ENCODE measurements around the gene SV2C. TPM values are rescaled to one million over a fixed set of nuclear protein-coding genes. Genes with fewer than 3 reads are reported as not detected.

Gene SV2C
- total and polyA plus RNA-seq, 4 donors: under 0.01 to 0.04 (median 0.03) TPM; not detected in 1

- peak overlapping the region; percentile 77 to 84 (median 82) for H3K4me3 ChIP-seq (ENCODE audit: low read depth in 1 of 3, low read length in 3 of 3)
Observed at GRCh38 chr5:76402251-76402885, 319.2 kb downstream of the SV2C start.

GRCh38 chr5:76402886-76403765 lies 319.9 kb downstream of the SV2C start, which contains the start of gene IQGAP2:
Gene IQGAP2 (plus strand): TSS chr5:76403285. CDS start chr5:76403546, 261 bp downstream.
- no peaks in the 10 kb centered on the region for H3K9me3 ChIP-seq (ENCODE audit: control insufficient read depth in 4 of 4, low read length in 3 of 4)
- no peaks in the 10 kb centered on the region for H3K36me3 ChIP-seq (ENCODE audit: control insufficient read depth in 4 of 4, insufficient read depth in 3 of 4, low read depth in 1 of 4, low read length in 3 of 4)
- TF ChIP-seq RAD21 (IDR thresholded peaks at IDR 0.05) (peak; percentile 78 to 83), REST (IDR thresholded peaks at IDR 0.05) (no peak), JUND (IDR thresholded peaks at IDR 0.05) (no peak), HNF4G (IDR thresholded peaks at IDR 0.05) (no peak), NR2F2 (IDR thresholded peaks at IDR 0.05) (no peak), HNF4A (conservative IDR thresholded peaks at IDR 0.05) (no peak), ATF3 (IDR thresholded peaks at IDR 0.05) (no peak), YY1 (IDR thresholded peaks at IDR 0.05) (no peak), EGR1 (IDR thresholded peaks at IDR 0.05; ENCODE audit: low read depth in 2 of 2) (no peak), FOXA1 (IDR thresholded peaks at IDR 0.05) (no peak), ZBTB33 (IDR thresholded peaks at IDR 0.05) (no peak), CTCF (IDR thresholded peaks at IDR 0.05; ENCODE audit: low read depth, low read length, missing input control) (peak; percentile 75), TAF1 (conservative IDR thresholded peaks at IDR 0.05) (peak; percentile 40), MAX (IDR thresholded peaks at IDR 0.05) (no peak), GABPA (IDR thresholded peaks at IDR 0.05 in 1 of 2, conservative IDR thresholded peaks at IDR 0.05 in 1 of 2) (no peak), SP1 (IDR thresholded peaks at IDR 0.05) (no peak), RXRA (IDR thresholded peaks at IDR 0.05) (no peak), FOXA2 (IDR thresholded peaks at IDR 0.05) (no peak)
- peak; percentile 87 for DNase-seq (ENCODE audit: low spot score)
- peak within 1 kb of the TSS; percentile 57 to 85 for H3K9ac ChIP-seq (ENCODE audit: low read depth in 1 of 2, low read length in 2 of 2)
- peak within 1 kb of the TSS; percentile 79 to 84 (median 82) for H3K4me3 ChIP-seq (ENCODE audit: low read depth in 1 of 3, low read length in 3 of 3)
- WGBS: under 1% methylated on average over 92 of the region's 92 CpGs
- no peaks in the 10 kb centered on the region for H3K27me3 ChIP-seq (ENCODE audit: control insufficient read depth in 4 of 4, insufficient read depth in 4 of 4, low read length in 3 of 4)
- peak within 1 kb of the TSS; percentile 94 to 95 for H3K27ac ChIP-seq (ENCODE audit: low read depth in 1 of 2, low read length in 2 of 2)
- peaks cover 3 to 41% (median 30%) of the 10 kb centered on the region in 4 donors for H3K4me1 ChIP-seq (ENCODE audit: control insufficient read depth in 4 of 4, insufficient read depth in 4 of 4, low read length in 3 of 4)

More at GRCh38 chr5:76402251-76402885, 319.2 kb downstream of the SV2C start:
- Histone ChIP-seq H3K27ac (ENCODE audit: low read depth in 1 of 2, low read length in 2 of 2) (peak overlapping the region; percentile 94 to 95), H3K36me3 (ENCODE audit: control insufficient read depth in 4 of 4, insufficient read depth in 3 of 4, low read depth in 1 of 4, low read length in 3 of 4) (no peaks in the 10 kb centered on the region), H3K4me1 (ENCODE audit: control insufficient read depth in 4 of 4, insufficient read depth in 4 of 4, low read length in 3 of 4) (peaks cover 3 to 38% (median 29%) of the 10 kb centered on the region in 4 donors), H3K9me3 (ENCODE audit: control insufficient read depth in 4 of 4, low read length in 3 of 4) (no peaks in the 10 kb centered on the region), H3K27me3 (ENCODE audit: control insufficient read depth in 4 of 4, insufficient read depth in 4 of 4, low read length in 3 of 4) (no peaks in the 10 kb centered on the region), H3K9ac (ENCODE audit: low read depth in 1 of 2, low read length in 2 of 2) (peak overlapping the region; percentile 57 to 85)
- DNase-seq (ENCODE audit: low spot score): peak; percentile 75
- 1% methylated on average over 25 of the region's 25 CpGs for WGBS
- TF ChIP-seq GABPA (IDR thresholded peaks at IDR 0.05 in 1 of 2, conservative IDR thresholded peaks at IDR 0.05 in 1 of 2) (no peak), RAD21 (IDR thresholded peaks at IDR 0.05) (peak in 1 of 2 donors; percentile 8), RXRA (IDR thresholded peaks at IDR 0.05) (peak in 1 of 2 donors; percentile 18)

Data from liver (tissue), 9 donors.